K562 (cell line): Measurements from ENCODE around the gene IRF4. TPM values are rescaled to one million over a fixed set of nuclear protein-coding genes. Genes with fewer than 3 reads are reported as not detected.

Experiments
- ATAC-seq: fragments of 200-7000 bp; cut with Tn5 transposase; 3 replicates; pipeline ENCODE4 v1.9.1; 2020; ENCODE audit warnings: moderate library complexity
- BruUV-seq: library from RNA; stranded (reverse); fragments of 400-500 nt; replicated peaks from 2 replicates; lab custom pipeline; 2021; lab: Mats Ljungman, UMichigan
- CTCF ChIA-PET: fragments of 300-600 bp; formaldehyde crosslinking; extraction: SDS; loops from one replicate; lab custom pipeline; 2021; ENCODE audit warnings: low intra/inter-chr PET ratio; lab: Yijun Ruan, JAX
- POLR2A ChIA-PET: fragments of 300-600, 350-650 bp; sonication (Branson Sonifier 250); formaldehyde crosslinking; extraction: SDS; loops from one replicate; lab custom pipeline; 2021; ENCODE audit warnings: antibody characterized with exemption, inconsistent platforms; lab: Yijun Ruan, JAX
- DNase-seq, 4 experiments: peaks; one replicate each; pipeline versions ENCODE4 v3.0.0 to v3.0.0-alpha.2; 2011 to 2018; ENCODE audit warnings: low spot score in 3 of 4, mixed read lengths in 3 of 4; ENCODE audit errors: extremely low read depth in 1 of 4
- FAIRE-seq: peaks from 2 replicates; lab custom pipeline; 2011; peaks lifted over from hg19 to GRCh38; lab: Jason Lieb, UNC
- H2AFZ ChIP-seq: 2 replicates; pipeline ENCODE4 v1.6.0; 2011; ENCODE audit warnings: low read depth, low read length, control low read depth, inconsistent platforms
- H3K27ac ChIP-seq: fragments of 200-600 bp; 3 replicates; pipeline ENCODE4 v1.8.0; 2011; ENCODE audit warnings: low read depth, mild to moderate bottlenecking, control low read depth, inconsistent platforms, low read length, moderate library complexity, mixed read lengths; ENCODE audit errors: extremely low read depth
- H3K27me3 ChIP-seq, 2 experiments: fragments of 300-600 bp in 1 of 2; 2 replicates in 1 of 2; 3 replicates in 1 of 2; pipeline versions ENCODE4 v1.6.0 to v1.8.0; 2011; ENCODE audit warnings: inconsistent platforms in 2 of 2, low read length in 2 of 2, mild to moderate bottlenecking in 1 of 2, mixed read lengths in 1 of 2, moderate library complexity in 1 of 2; ENCODE audit not compliant: control insufficient read depth in 2 of 2, insufficient read depth in 2 of 2
- H3K36me3 ChIP-seq: fragments of 300-600 bp; 3 replicates; pipeline ENCODE4 v1.8.0; 2011; ENCODE audit warnings: mild to moderate bottlenecking, low read length, inconsistent platforms; ENCODE audit not compliant: control insufficient read depth, insufficient read depth
- H3K4me1 ChIP-seq, 2 experiments: fragments of 200-600 bp in 1 of 2; replicated peaks in 1 of 2; 2 replicates in 1 of 2; 3 replicates in 1 of 2; pipeline versions ENCODE4 v1.5.1 to v1.8.0; 2011; ENCODE audit warnings: inconsistent platforms in 2 of 2, low read length in 2 of 2, mild to moderate bottlenecking in 1 of 2, mixed read lengths in 1 of 2, moderate library complexity in 1 of 2; ENCODE audit not compliant: control insufficient read depth in 2 of 2, insufficient read depth in 2 of 2
- H3K4me2 ChIP-seq: 2 replicates; pipeline ENCODE4 v1.6.1; 2011; ENCODE audit warnings: low read length, control low read depth, inconsistent platforms, mixed read lengths; ENCODE audit not compliant: insufficient read depth
- H3K4me3 ChIP-seq: fragments of 200-600 bp; sonication (generic), shearing (Covaris generic); 2 replicates; pipeline ENCODE4 v1.5.1; 2016; ENCODE audit warnings: control low read depth, inconsistent platforms
- H3K79me2 ChIP-seq: fragments of 200-600 bp; 3 replicates; pipeline ENCODE4 v1.8.0; 2011; ENCODE audit warnings: low read length, inconsistent platforms; ENCODE audit not compliant: control insufficient read depth, insufficient read depth
- H3K9ac ChIP-seq, 2 experiments: 2 replicates each; pipeline versions ENCODE4 v1.6.0 to v1.6.1; 2011; ENCODE audit warnings: low read depth in 2 of 2, low read length in 2 of 2, control low read depth in 1 of 2, inconsistent platforms in 1 of 2, mild to moderate bottlenecking in 1 of 2, mixed read lengths in 1 of 2; ENCODE audit not compliant: insufficient read depth in 1 of 2
- H3K9me1 ChIP-seq: one replicate; pipeline ENCODE4 v1.6.0; 2011; ENCODE audit warnings: inconsistent platforms, mild to moderate bottlenecking, low read length, moderate library complexity; ENCODE audit not compliant: control insufficient read depth, insufficient read depth
- H3K9me3 ChIP-seq: replicated peaks from 2 replicates; pipeline ENCODE4 v1.5.1; 2011; ENCODE audit warnings: low read depth, low read length, inconsistent platforms; ENCODE audit not compliant: control insufficient read depth, insufficient read depth
- H4K20me1 ChIP-seq: replicated peaks from 2 replicates; pipeline ENCODE4 v1.6.1; 2011; ENCODE audit warnings: low read length, inconsistent platforms, mixed read lengths; ENCODE audit not compliant: control insufficient read depth, insufficient read depth
- BCOR ChIP-seq: fragments of 450-650 bp; IDR thresholded peaks from 2 replicates; pipeline ENCODE4 v1.6.1; 2016
- E2F3 ChIP-seq: fragments of 250-450 bp; sonication (Bioruptor Pico); IDR thresholded peaks from 2 replicates; pipeline ENCODE4 v1.4.0; 2020; ENCODE audit warnings: mild to moderate bottlenecking
- EWSR1 ChIP-seq: fragments of 450-650 bp; IDR thresholded peaks from 2 replicates; pipeline ENCODE4 v1.6.1; 2018; ENCODE audit warnings: borderline replicate concordance, mild to moderate bottlenecking, low read depth, moderate library complexity; ENCODE audit not compliant: partially characterized antibody
- FOXP1 ChIP-seq: sonication (generic); formaldehyde crosslinking; IDR thresholded peaks from 2 replicates; pipeline ENCODE4 v1.8.0; 2022; ENCODE audit warnings: mild to moderate bottlenecking, missing genetic modification reagents
- MCM3 ChIP-seq: fragments of 450-650 bp; IDR thresholded peaks from 2 replicates; pipeline ENCODE4 v1.6.1; 2016
- MTA3 ChIP-seq: fragments of 450-650 bp; formaldehyde crosslinking; IDR thresholded peaks from 2 replicates; pipeline ENCODE4 v1.6.1; 2017; ENCODE audit warnings: mild to moderate bottlenecking, borderline replicate concordance
- NUFIP1 ChIP-seq: fragments of 450-650 bp; IDR thresholded peaks from 2 replicates; pipeline ENCODE4 v1.6.1; 2018; ENCODE audit not compliant: partially characterized antibody
- SETDB1 ChIP-seq: IDR thresholded peaks from one replicate; pipeline ENCODE4 v1.6.1; 2012; ENCODE audit warnings: low read length, control low read depth, inconsistent platforms
- TCF7L2 ChIP-seq: fragments of 150-350 bp; IDR thresholded peaks from 2 replicates; pipeline ENCODE4 v1.6.1; 2016; ENCODE audit warnings: low read depth, mild to moderate bottlenecking, low read length, moderate library complexity
- USF1 ChIP-seq: sonication (generic); formaldehyde crosslinking; IDR thresholded peaks from 2 replicates; pipeline ENCODE4 v1.9.0; 2022; ENCODE audit warnings: mild to moderate bottlenecking, missing genetic modification reagents
- ZNF143 ChIP-seq: sonication (generic); formaldehyde crosslinking; IDR thresholded peaks from 2 replicates; pipeline ENCODE4 v1.9.0; 2022; ENCODE audit warnings: mild to moderate bottlenecking, missing genetic modification reagents
- ZNF212 ChIP-seq: fragments of 450-650 bp; formaldehyde crosslinking; IDR thresholded peaks from 2 replicates; pipeline ENCODE4 v1.4.0; 2020; ENCODE audit warnings: mild to moderate bottlenecking
- ZNF583 ChIP-seq: fragments of 250-450 bp; sonication (Bioruptor Pico); IDR thresholded peaks from 2 replicates; pipeline ENCODE4 v1.4.0; 2020
- ZNF639 ChIP-seq, 2 experiments: fragments of 200-800 bp in 1 of 2; sonication (Bioruptor generic) in 1 of 2; sonication (generic) in 1 of 2; formaldehyde crosslinking in 1 of 2; IDR thresholded peaks in 1 of 2; conservative IDR thresholded peaks in 1 of 2; 2 replicates each; pipeline versions ENCODE4 v1.5.0 to v1.6.1; 2016 to 2020; ENCODE audit warnings: missing compliant biosample characterization in 1 of 2, missing genetic modification characterization in 1 of 2, missing genetic modification reagents in 1 of 2
- WGBS: fragments of 100-300 bp; shearing (Covaris generic); methylation state at CpG from one replicate; pipeline ENCODE4 v1.1.6; 2016; ENCODE audit warnings: low coverage, mixed read lengths; ENCODE audit not compliant: insufficient coverage; ENCODE audit errors: missing lambda C conversion rate; 5-methylcytosine and 5-hydroxymethylcytosine counted together
- in situ Hi-C: fragments of 300-500 bp; cut with MboI; formaldehyde crosslinking; loops from 4 replicates; pipeline ENCODE4 v1.15.0; 2018; ENCODE audit warnings: inconsistent platforms, mixed read lengths
- intact Hi-C: fragments of 100-400 bp; cut with micrococcal nuclease; formaldehyde crosslinking; loops from 2 replicates; pipeline ENCODE4 v1.14.2; 2022
- polyA plus RNA-seq, 8 experiments: library from polyadenylated mRNA; depleted of rRNA in 4 of 8; stranded (reverse) in 5 of 8; unstranded in 3 of 8; fragments of >200 nt; fragmentation: Nextera tagmentation in 2 of 8; fragmentation: Illumina TruSeq in 1 of 8; extraction: Ambion mirVana in 2 of 8; extraction: Trizol in 1 of 8; gene quantifications; 2 replicates each; pipeline versions ENCODE4 v1.2.1 to v1.2.3, GENCODE V29; 2011 to 2014; ENCODE audit warnings: inconsistent platforms in 1 of 8, missing spikeins in 1 of 8
- total RNA-seq, 7 experiments: library from RNA; depleted of rRNA in 6 of 7; stranded (reverse); fragments of >200 nt in 6 of 7; fragmentation: Illumina TruSeq in 2 of 7; extraction: Trizol in 2 of 7; gene quantifications; 2 replicates each; pipeline versions ENCODE4 v1.2.1 to v1.2.3, GENCODE V29; 2011 to 2021; ENCODE audit warnings: low replicate concordance in 1 of 7
- TF ChIP-seq, protein P1 (sequence below), 3 experiments: fragments of 200-800 bp in 1 of 3; sonication (Bioruptor generic) in 1 of 3; sonication (generic) in 1 of 3; formaldehyde crosslinking in 1 of 3; IDR thresholded peaks; 2 replicates each; pipeline versions ENCODE4 v1.6.1 to v1.8.0; 2016 to 2022; ENCODE audit warnings: mild to moderate bottlenecking in 2 of 3, missing compliant biosample characterization in 2 of 3, missing genetic modification characterization in 2 of 3, missing genetic modification reagents in 1 of 3
- TF ChIP-seq, protein P2 (sequence below), 2 experiments: IDR thresholded peaks; 2 replicates each; pipeline ENCODE4 v1.6.1; 2011; ENCODE audit warnings: borderline replicate concordance in 1 of 2, control low read depth in 1 of 2, low read depth in 1 of 2, low read length in 1 of 2, mild to moderate bottlenecking in 1 of 2, mixed read lengths in 1 of 2, moderate library complexity in 1 of 2; ENCODE audit not compliant: insufficient read depth in 1 of 2, insufficient read length in 1 of 2, poor library complexity in 1 of 2, severe bottlenecking in 1 of 2; ENCODE audit errors: extremely low read depth in 1 of 2

The IRF4 gene
- total and polyA plus RNA-seq, 9 of the 15 experiments (the other 6 are each of a cell fraction or from before 2014, with no cell fraction given): 0.05 to 0.33 (median 0.09) TPM; not detected in 6

DNA sequence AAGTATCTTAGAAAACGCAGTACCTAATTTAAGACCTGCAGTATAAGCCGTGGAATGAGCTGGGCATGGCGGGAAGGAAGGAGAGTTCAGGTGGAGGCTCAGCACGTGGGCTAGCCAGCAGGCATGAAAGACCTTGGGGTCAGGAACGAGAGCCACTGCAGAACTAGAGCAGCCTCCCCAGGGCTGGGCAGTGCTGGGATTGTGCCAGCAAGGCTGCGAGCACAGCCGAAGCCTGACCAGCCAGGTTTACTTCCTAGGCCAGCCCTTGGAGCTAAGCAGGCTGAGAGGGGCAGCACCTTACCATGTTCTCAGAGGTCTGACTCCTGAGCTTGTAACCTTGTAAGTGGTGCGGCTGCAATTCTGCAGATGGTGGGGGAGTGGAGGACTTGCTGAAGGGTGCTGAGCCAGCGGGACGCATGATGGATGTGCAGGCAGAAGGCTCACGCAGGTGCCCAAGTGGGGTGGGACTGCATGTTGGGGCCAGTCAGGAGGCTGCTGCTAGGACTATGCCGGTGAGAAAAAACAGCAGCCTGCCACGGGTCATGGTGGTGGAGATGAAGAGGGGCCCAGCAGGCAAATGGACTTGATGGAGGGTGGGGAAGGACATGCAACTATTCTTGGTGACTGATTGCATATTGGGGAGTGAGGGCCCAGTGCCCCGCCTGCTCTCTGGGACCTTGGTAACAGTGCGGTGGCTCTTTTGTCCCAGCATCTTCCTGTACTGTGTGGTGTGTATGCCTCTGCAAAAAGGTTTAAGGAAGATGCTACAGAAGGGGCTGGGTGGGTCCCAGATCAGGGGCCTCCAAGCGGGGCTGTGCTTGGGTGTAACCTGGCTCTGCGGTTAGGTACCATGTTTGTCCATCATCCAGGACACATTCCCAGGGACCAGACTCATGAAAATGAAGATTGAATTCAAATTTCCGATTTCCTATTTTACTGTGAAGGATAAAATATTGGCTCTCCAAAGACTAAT, 37.6 kb upstream of the IRF4 start:
- no peak for FAIRE-seq
- H3K79me2 ChIP-seq: no peaks in the 10 kb centered on the region
- no peak overlapping the region for H2AFZ ChIP-seq
- BruUV-seq: no TSS peak
- no peaks in the 10 kb centered on the region for H3K36me3 ChIP-seq
- no peak overlapping the region for H3K4me3 ChIP-seq
- in situ Hi-C loops: no loop called here
- H3K4me1 ChIP-seq: no peaks in the 10 kb centered on the region
- no peak overlapping the region for H3K27ac ChIP-seq
- peak; percentile 15; the same call in 2 of the 3 replicates for ATAC-seq
- peaks cover 11% of the 10 kb centered on the region; the same call in 1 of the 2 replicates for H4K20me1 ChIP-seq
- no peak for DNase-seq
- no peak overlapping the region for H3K9ac ChIP-seq
- WGBS: 16% methylated on average over 18 of the region's 18 CpGs
- H3K9me3 ChIP-seq: no peaks in the 10 kb centered on the region
- POLR2A ChIA-PET: interaction anchor here (0.6 to 0.7 kb wide), 2 partner anchors 31 to 55 kb away, joined by 3 to 4 read pairs; no protein-coding TSS in a partner anchor
- CTCF ChIA-PET: no interaction called here
- no peak overlapping the region for H3K4me2 ChIP-seq
- intact Hi-C loops: no loop called here
- H3K27me3 ChIP-seq: peaks cover 15 to 55% of the 10 kb centered on the region in 2 experiments; a peak in 4 of 5 replicates
- no peaks in the 10 kb centered on the region for H3K9me1 ChIP-seq
- no peak for TF ChIP-seq MCM3
- no peak for TF ChIP-seq USF1 (CRISPR knock-in tag)
- TF ChIP-seq, protein P1, sequence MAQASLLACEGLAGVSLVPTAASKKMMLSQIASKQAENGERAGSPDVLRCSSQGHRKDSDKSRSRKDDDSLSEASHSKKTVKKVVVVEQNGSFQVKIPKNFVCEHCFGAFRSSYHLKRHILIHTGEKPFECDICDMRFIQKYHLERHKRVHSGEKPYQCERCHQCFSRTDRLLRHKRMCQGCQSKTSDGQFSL (CRISPR knock-in tag; IDR thresholded peaks at IDR 0.05): no peak
- TF ChIP-seq, protein P1 (tag; IDR thresholded peaks at IDR 0.05): no peak
- no peak for TF ChIP-seq EWSR1
- no peak for TF ChIP-seq ZNF639 (CRISPR knock-in tag; conservative IDR thresholded peaks at IDR 0.05 in 1 of 2, IDR thresholded peaks at IDR 0.05 in 1 of 2)
- TF ChIP-seq SETDB1: no peak
- TF ChIP-seq TCF7L2: no peak
- TF ChIP-seq BCOR: no peak
- TF ChIP-seq, protein P2, sequence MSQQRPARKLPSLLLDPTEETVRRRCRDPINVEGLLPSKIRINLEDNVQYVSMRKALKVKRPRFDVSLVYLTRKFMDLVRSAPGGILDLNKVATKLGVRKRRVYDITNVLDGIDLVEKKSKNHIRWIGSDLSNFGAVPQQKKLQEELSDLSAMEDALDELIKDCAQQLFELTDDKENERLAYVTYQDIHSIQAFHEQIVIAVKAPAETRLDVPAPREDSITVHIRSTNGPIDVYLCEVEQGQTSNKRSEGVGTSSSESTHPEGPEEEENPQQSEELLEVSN (IDR thresholded peaks at IDR 0.05; ENCODE audit: borderline replicate concordance in 1 of 2, extremely low read depth in 1 of 2, insufficient read depth in 1 of 2, insufficient read length in 1 of 2, low read depth in 1 of 2, low read length in 1 of 2, poor library complexity in 1 of 2, severe bottlenecking in 1 of 2): peak in 1 of 2 experiments; percentile 14
- TF ChIP-seq ZNF143 (CRISPR knock-in tag): no peak
- no peak for TF ChIP-seq FOXP1 (CRISPR knock-in tag)
- TF ChIP-seq E2F3: 0 out of 2 replicates have a peak, but pooled peaks have one; percentile 35
- no peak for TF ChIP-seq ZNF583 (CRISPR knock-in tag)
- no peak for TF ChIP-seq ZNF212 (CRISPR knock-in tag)
- TF ChIP-seq NUFIP1: no peak
- TF ChIP-seq MTA3: no peak
